RWPE2 (cell line): ENCODE data around the gene SPIRE1.
"Not testable (repeated sequence)": the region's sequence is repeated elsewhere in the genome, so short reads cannot be mapped to it uniquely, and the experiment has no call there.

Experiments
- ATAC-seq: fragments of 200-7000 bp; cut with Tn5 transposase; 3 replicates; pipeline ENCODE4 v1.9.1; 2021; ENCODE audit warnings: low read depth
- DNase-seq: peaks from one replicate; pipeline ENCODE4 v3.0.0-alpha.2; 2020; ENCODE audit warnings: low spot score
- H3K27ac ChIP-seq: fragments of 450-650 bp; 2 replicates; pipeline ENCODE4 v1.5.1; 2017; ENCODE audit warnings: mild to moderate bottlenecking; ENCODE audit not compliant: poor library complexity, severe bottlenecking
- H3K27me3 ChIP-seq: fragments of 250-450 bp; sonication (Bioruptor Pico); 2 replicates; pipeline ENCODE4 v1.5.1; 2021; ENCODE audit warnings: mild to moderate bottlenecking, moderate library complexity; ENCODE audit not compliant: insufficient read depth, poor library complexity, severe bottlenecking
- H3K36me3 ChIP-seq: fragments of 250-450 bp; sonication (Bioruptor Pico); 2 replicates; pipeline ENCODE4 v1.5.1; 2020; ENCODE audit warnings: low read depth, mild to moderate bottlenecking, moderate library complexity
- H3K4me1 ChIP-seq: fragments of 250-450 bp; sonication (Bioruptor Pico); 2 replicates; pipeline ENCODE4 v1.5.1; 2021; ENCODE audit warnings: mild to moderate bottlenecking, moderate library complexity; ENCODE audit not compliant: insufficient read depth, poor library complexity, severe bottlenecking
- H3K4me3 ChIP-seq: fragments of 250-450 bp; sonication (Bioruptor Pico); 2 replicates; pipeline ENCODE4 v1.5.1; 2021; ENCODE audit warnings: mild to moderate bottlenecking, moderate library complexity; ENCODE audit not compliant: severe bottlenecking
- H3K9me3 ChIP-seq: fragments of 250-450 bp; sonication (Bioruptor Pico); 2 replicates; pipeline ENCODE4 v1.5.1; 2021; ENCODE audit warnings: mild to moderate bottlenecking, moderate library complexity; ENCODE audit not compliant: severe bottlenecking
- CTCF ChIP-seq: fragments of 450-650 bp; IDR thresholded peaks from one replicate; pipeline ENCODE4 v1.5.1; 2017; ENCODE audit warnings: mild to moderate bottlenecking, moderate library complexity; ENCODE audit not compliant: poor library complexity, severe bottlenecking

The SPIRE1 gene

DNA sequence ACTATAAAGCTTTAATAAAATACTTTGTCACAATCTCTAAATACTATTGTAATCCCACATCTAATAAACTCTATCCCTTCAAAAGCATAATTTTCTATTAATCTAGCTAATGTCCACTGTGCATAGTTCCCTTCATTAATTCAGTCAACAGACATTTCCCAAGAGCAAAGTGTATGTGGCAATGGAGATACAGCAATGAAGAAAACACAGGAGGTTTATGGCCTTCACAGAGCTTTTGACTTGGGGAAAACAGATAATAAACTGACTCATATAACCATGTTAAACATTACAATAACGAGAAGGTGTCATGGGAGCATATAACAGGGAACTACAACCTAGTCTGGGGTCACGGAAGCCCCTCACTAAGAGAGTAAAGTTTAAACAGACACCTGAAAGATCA lies 86.3 kb downstream of the SPIRE1 start:
- no peaks in the 10 kb centered on the region for H3K4me1 ChIP-seq
- no peak for DNase-seq
- ATAC-seq, result no peak
- H3K36me3 ChIP-seq, result no peaks in the 10 kb centered on the region
- no peaks in the 10 kb centered on the region for H3K27me3 ChIP-seq
- H3K9me3 ChIP-seq, result no peaks in the 10 kb centered on the region
- no peak overlapping the region for H3K27ac ChIP-seq
- no peak overlapping the region for H3K4me3 ChIP-seq
- no peak for TF ChIP-seq CTCF

DNA sequence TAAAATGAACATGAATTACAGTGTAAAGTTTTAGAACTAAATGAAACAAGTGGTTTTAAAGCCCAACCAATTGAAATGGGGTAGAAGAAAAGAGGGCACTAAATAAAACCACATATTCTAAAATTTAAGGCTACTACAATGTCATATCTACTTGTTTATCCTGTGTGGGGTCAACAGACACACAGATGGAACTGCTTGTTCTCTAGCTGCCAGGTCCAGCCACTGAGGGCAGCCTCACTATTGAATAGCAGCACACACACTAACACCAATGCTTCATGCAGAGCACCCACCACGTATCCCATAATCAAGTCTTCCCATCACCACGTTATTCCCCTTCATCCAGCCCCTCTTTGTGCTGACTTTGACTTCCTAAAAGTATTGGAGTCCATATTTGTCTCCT lies 88.1 kb downstream of the SPIRE1 start:
- no peaks in the 10 kb centered on the region for H3K9me3 ChIP-seq
- no peak overlapping the region for H3K27ac ChIP-seq
- TF ChIP-seq CTCF, result no peak
- DNase-seq (no peak), ATAC-seq (no peak)
- no peaks in the 10 kb centered on the region for H3K27me3 ChIP-seq
- no peaks in the 10 kb centered on the region for H3K4me1 ChIP-seq
- no peak overlapping the region for H3K4me3 ChIP-seq
- H3K36me3 ChIP-seq, result no peaks in the 10 kb centered on the region

- no peak for TF ChIP-seq CTCF
- Histone ChIP-seq H3K36me3 (no peaks in the 10 kb centered on the region), H3K27ac (no peak overlapping the region), H3K27me3 (no peaks in the 10 kb centered on the region), H3K4me1 (no peaks in the 10 kb centered on the region), H3K4me3 (no peak overlapping the region), H3K9me3 (no peaks in the 10 kb centered on the region)
- DNase-seq (no peak), ATAC-seq (no peak)
Measured at GRCh38 chr18:12567849-12568248, 90.1 kb downstream of the SPIRE1 start.

GRCh38 chr18:12564861-12565260 lies 93.0 kb downstream of the SPIRE1 start:
- H3K36me3 ChIP-seq, result peaks cover under 1% of the 10 kb centered on the region; the same call in 1 of the 2 replicates
- DNase-seq, result no peak
- H3K9me3 ChIP-seq, result no peaks in the 10 kb centered on the region
- no peak for ATAC-seq
- H3K4me3 ChIP-seq, result no peak overlapping the region
- no peak overlapping the region for H3K27ac ChIP-seq
- TF ChIP-seq CTCF, result no peak
- H3K27me3 ChIP-seq, result no peaks in the 10 kb centered on the region
- no peaks in the 10 kb centered on the region for H3K4me1 ChIP-seq

DNA sequence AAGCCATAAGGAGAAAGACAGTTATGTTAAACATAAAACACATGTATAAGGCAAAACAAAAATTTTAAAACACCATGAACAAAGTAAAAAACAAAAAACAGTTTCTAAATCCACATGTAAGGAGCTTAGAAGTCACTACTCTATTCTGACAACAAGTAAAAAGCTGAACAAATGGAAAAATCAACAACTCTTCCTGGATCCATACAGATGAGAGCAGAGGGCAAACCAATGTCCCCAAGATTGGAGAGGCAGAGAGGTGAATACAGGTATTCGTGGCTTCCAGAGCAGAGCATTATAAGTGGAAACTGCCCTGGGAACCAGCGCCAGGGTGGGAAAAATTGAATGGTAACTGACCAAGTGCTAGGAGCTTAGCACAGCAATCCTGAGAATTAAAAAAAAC lies 93.5 kb downstream of the SPIRE1 start:
- no peak for ATAC-seq
- DNase-seq, result no peak

GRCh38 chr18:12560600-12560999 lies 97.3 kb downstream of the SPIRE1 start:
- ATAC-seq, H3K4me1 ChIP-seq, H3K27ac ChIP-seq: not testable (repeated sequence)

More for the DNA sequence above, 93.5 kb downstream of the SPIRE1 start:
- no peaks in the 10 kb centered on the region for H3K9me3 ChIP-seq
- H3K36me3 ChIP-seq, result peaks cover 5% of the 10 kb centered on the region; the same call in 1 of the 2 replicates
- H3K4me3 ChIP-seq, result no peak overlapping the region
- H3K4me1 ChIP-seq, result no peaks in the 10 kb centered on the region
- no peak overlapping the region for H3K27ac ChIP-seq
- no peaks in the 10 kb centered on the region for H3K27me3 ChIP-seq
- TF ChIP-seq CTCF, result no peak

More at GRCh38 chr18:12560600-12560999, 97.3 kb downstream of the SPIRE1 start:
- not testable (repeated sequence) for H3K4me3 ChIP-seq, H3K27me3 ChIP-seq, H3K9me3 ChIP-seq, H3K36me3 ChIP-seq, DNase-seq
